ENCODE measurements around the gene ISL2.

The ISL2 gene

DNA sequence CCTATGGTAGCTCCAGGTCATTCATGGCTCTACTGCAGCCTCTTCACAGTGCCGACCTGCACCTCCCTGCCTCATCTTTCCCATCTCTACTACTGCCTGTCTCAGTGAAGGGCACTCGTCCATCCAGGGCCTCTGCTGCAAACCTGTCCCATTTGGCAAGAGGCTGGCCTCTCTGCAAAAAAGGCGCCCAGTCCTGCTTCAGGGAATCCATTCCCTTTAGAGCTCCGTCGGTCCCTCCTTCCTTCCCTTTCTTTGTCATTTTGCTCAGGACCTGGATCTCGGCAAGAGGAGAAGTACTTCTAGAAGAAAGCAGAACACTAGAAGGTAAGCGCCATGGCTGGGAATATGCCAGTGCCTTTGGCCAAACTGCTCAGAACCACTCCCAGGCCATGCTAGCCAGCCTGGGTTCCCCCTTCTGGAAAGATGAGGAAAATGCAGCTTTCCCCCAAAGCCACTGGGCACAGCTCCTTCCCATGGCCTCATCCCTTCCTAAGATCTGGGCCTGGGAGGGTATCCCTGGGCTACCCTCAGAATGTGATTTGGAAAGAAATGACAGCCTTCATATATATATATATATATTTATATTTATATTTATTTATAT lies 6.4 kb upstream of the ISL2 start:
- no peaks in the 10 kb centered on the region for H3K9me3 ChIP-seq (ENCODE audit: insufficient read depth, low read length, severe bottlenecking)
- no peaks in the 10 kb centered on the region for H3K36me3 ChIP-seq (ENCODE audit: insufficient read depth, low read length)
- no peaks in the 10 kb centered on the region for H3K79me2 ChIP-seq (ENCODE audit: insufficient read depth, low read length)
- no peaks in the 10 kb centered on the region for H3K27me3 ChIP-seq (ENCODE audit: insufficient read depth, low read length, poor library complexity)
- no peak overlapping the region for H3K4me2 ChIP-seq (ENCODE audit: insufficient read depth, low read length)
- no peak overlapping the region for H3K27ac ChIP-seq (ENCODE audit: low read length)
- no peaks in the 10 kb centered on the region for H4K20me1 ChIP-seq (ENCODE audit: insufficient read depth, low read length)
- H3K4me3 ChIP-seq (ENCODE audit: low read depth in 1 of 2, low read length in 2 of 2), result no peak overlapping the region
- DNase-seq, result no peak
- TF ChIP-seq, protein P1, sequence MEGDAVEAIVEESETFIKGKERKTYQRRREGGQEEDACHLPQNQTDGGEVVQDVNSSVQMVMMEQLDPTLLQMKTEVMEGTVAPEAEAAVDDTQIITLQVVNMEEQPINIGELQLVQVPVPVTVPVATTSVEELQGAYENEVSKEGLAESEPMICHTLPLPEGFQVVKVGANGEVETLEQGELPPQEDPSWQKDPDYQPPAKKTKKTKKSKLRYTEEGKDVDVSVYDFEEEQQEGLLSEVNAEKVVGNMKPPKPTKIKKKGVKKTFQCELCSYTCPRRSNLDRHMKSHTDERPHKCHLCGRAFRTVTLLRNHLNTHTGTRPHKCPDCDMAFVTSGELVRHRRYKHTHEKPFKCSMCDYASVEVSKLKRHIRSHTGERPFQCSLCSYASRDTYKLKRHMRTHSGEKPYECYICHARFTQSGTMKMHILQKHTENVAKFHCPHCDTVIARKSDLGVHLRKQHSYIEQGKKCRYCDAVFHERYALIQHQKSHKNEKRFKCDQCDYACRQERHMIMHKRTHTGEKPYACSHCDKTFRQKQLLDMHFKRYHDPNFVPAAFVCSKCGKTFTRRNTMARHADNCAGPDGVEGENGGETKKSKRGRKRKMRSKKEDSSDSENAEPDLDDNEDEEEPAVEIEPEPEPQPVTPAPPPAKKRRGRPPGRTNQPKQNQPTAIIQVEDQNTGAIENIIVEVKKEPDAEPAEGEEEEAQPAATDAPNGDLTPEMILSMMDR (IDR thresholded peaks at IDR 0.05; ENCODE audit: borderline replicate concordance, extremely low read depth, low read length, poor library complexity, severe bottlenecking), result peak; percentile 43
- no peak for TF ChIP-seq EZH2 (IDR thresholded peaks at IDR 0.05; ENCODE audit: borderline replicate concordance, low read depth, low read length, severe bottlenecking)
- ATAC-seq (ENCODE audit: insufficient read depth, low read depth), result no peak
- H3K9ac ChIP-seq (ENCODE audit: low read depth, low read length), result no peak overlapping the region
- no peaks in the 10 kb centered on the region for H3K4me1 ChIP-seq (ENCODE audit: insufficient read depth, low read length)
- H2AFZ ChIP-seq (ENCODE audit: low read depth, low read length), result no peak overlapping the region

DNA sequence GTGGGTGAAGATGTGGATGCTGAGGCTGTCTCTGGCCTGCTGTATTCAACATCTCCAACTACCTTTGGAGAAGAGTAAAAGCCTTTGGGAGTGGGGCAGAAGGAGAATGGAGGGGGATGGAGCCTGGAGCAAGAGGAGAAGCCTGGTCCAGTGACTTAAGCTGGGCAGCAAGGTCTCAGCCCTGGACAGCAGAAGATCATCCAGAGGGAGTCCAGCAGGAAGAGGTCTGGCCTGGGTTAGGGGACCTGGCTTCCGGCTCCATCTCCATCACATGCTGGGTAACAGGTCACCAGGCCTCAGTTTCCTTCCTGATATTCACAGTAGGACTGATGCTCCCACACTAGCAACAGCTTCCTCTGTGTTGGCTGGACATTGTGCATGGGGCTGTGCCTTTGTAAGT lies 3.8 kb upstream of the ISL2 start:
- DNase-seq (no peak), ATAC-seq (ENCODE audit: insufficient read depth, low read depth) (no peak)
- Histone ChIP-seq H3K36me3 (ENCODE audit: insufficient read depth, low read length) (no peaks in the 10 kb centered on the region), H3K9me3 (ENCODE audit: insufficient read depth, low read length, severe bottlenecking) (no peaks in the 10 kb centered on the region), H3K79me2 (ENCODE audit: insufficient read depth, low read length) (no peaks in the 10 kb centered on the region), H3K27me3 (ENCODE audit: insufficient read depth, low read length, poor library complexity) (no peaks in the 10 kb centered on the region), H3K4me1 (ENCODE audit: insufficient read depth, low read length) (no peaks in the 10 kb centered on the region), H3K9ac (ENCODE audit: low read depth, low read length) (no peak overlapping the region), H3K4me2 (ENCODE audit: insufficient read depth, low read length) (no peak overlapping the region), H3K27ac (ENCODE audit: low read length) (no peak overlapping the region), H4K20me1 (ENCODE audit: insufficient read depth, low read length) (no peaks in the 10 kb centered on the region), H3K4me3 (ENCODE audit: low read depth in 1 of 2, low read length in 2 of 2) (no peak overlapping the region), H2AFZ (ENCODE audit: low read depth, low read length) (no peak overlapping the region)
- TF ChIP-seq EZH2 (IDR thresholded peaks at IDR 0.05; ENCODE audit: borderline replicate concordance, low read depth, low read length, severe bottlenecking), result no peak
- TF ChIP-seq, protein P1 (IDR thresholded peaks at IDR 0.05; ENCODE audit: borderline replicate concordance, extremely low read depth, low read length, poor library complexity, severe bottlenecking), result no peak

DNA sequence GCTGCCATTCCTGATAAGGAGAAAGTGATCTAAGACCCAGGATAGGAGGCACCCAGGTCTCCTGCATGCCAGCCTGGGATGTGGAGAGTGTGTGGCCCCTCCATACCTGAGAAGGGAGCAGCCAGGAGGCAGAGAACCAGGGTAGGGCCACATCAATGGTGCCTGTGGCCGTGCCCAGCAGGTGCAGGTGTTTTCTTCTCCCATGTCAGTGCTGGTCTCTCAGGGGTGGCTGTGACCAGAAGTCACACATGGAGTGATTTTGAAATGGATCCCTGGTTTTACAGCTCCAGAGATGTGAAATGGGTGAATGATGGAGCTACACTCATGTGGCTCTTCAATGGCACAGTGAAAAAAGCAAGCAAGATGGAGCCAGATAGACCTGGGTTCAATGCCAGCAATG lies 3.3 kb upstream of the ISL2 start:
- H3K4me2 ChIP-seq (ENCODE audit: insufficient read depth, low read length), result no peak overlapping the region

More for the DNA sequence above, 3.3 kb upstream of the ISL2 start:
- Histone ChIP-seq H3K27ac (ENCODE audit: low read length) (no peak overlapping the region), H3K36me3 (ENCODE audit: insufficient read depth, low read length) (no peaks in the 10 kb centered on the region), H2AFZ (ENCODE audit: low read depth, low read length) (no peak overlapping the region), H4K20me1 (ENCODE audit: insufficient read depth, low read length) (no peaks in the 10 kb centered on the region), H3K79me2 (ENCODE audit: insufficient read depth, low read length) (no peaks in the 10 kb centered on the region), H3K9me3 (ENCODE audit: insufficient read depth, low read length, severe bottlenecking) (no peaks in the 10 kb centered on the region), H3K4me3 (ENCODE audit: low read depth in 1 of 2, low read length in 2 of 2) (no peak overlapping the region), H3K9ac (ENCODE audit: low read depth, low read length) (no peak overlapping the region), H3K27me3 (ENCODE audit: insufficient read depth, low read length, poor library complexity) (no peaks in the 10 kb centered on the region), H3K4me1 (ENCODE audit: insufficient read depth, low read length) (no peaks in the 10 kb centered on the region)
- ATAC-seq (ENCODE audit: insufficient read depth, low read depth) (no peak), DNase-seq (no peak)
- no peak for TF ChIP-seq EZH2 (IDR thresholded peaks at IDR 0.05; ENCODE audit: borderline replicate concordance, low read depth, low read length, severe bottlenecking)
- TF ChIP-seq, protein P1 (IDR thresholded peaks at IDR 0.05; ENCODE audit: borderline replicate concordance, extremely low read depth, low read length, poor library complexity, severe bottlenecking), result no peak
